OCI-LY1 (cell line): Measurements from ENCODE around the gene ENOSF1.

Source experiments
- H2AFZ ChIP-seq: fragments of 200-600 bp; sonication (generic), shearing (Covaris generic); 2 replicates; pipeline ENCODE4 v1.6.0; 2014; ENCODE audit warnings: antibody characterized with exemption, mild to moderate bottlenecking, low read length
- H3F3A ChIP-seq: fragments of 200-600 bp; sonication (generic), shearing (Covaris generic); 2 replicates; pipeline ENCODE4 v1.6.0; 2014; ENCODE audit warnings: mild to moderate bottlenecking, antibody characterized with exemption, low read length, moderate library complexity; ENCODE audit not compliant: insufficient read depth
- H3K27ac ChIP-seq: fragments of 200-600 bp; sonication (generic); 2 replicates; pipeline ENCODE4 v1.5.1; 2014; ENCODE audit warnings: low read length, mixed run types, mild to moderate bottlenecking, low read depth; ENCODE audit not compliant: poor library complexity, severe bottlenecking
- H3K27me3 ChIP-seq: fragments of 200-600 bp; sonication (generic); 2 replicates; pipeline ENCODE4 v1.6.0; 2014; ENCODE audit warnings: antibody characterized with exemption, mild to moderate bottlenecking, low read length, moderate library complexity; ENCODE audit not compliant: insufficient read depth
- H3K36me3 ChIP-seq: fragments of 200-600 bp; sonication (generic); 2 replicates; pipeline ENCODE4 v1.6.1; 2014; ENCODE audit warnings: mild to moderate bottlenecking, antibody characterized with exemption, low read length, moderate library complexity, mixed read lengths; ENCODE audit not compliant: insufficient read depth
- H3K4me1 ChIP-seq: fragments of 200-600 bp; sonication (generic); 2 replicates; pipeline ENCODE4 v1.5.1; 2014; ENCODE audit warnings: mild to moderate bottlenecking, low read length, moderate library complexity; ENCODE audit not compliant: insufficient read depth, severe bottlenecking
- H3K4me2 ChIP-seq: fragments of 200-600 bp; sonication (generic), shearing (Covaris generic); 2 replicates; pipeline ENCODE4 v1.6.1; 2014; ENCODE audit warnings: low read length
- H3K4me3 ChIP-seq: fragments of 200-600 bp; sonication (generic); 2 replicates; pipeline ENCODE4 v1.5.1; 2014; ENCODE audit warnings: low read length, low read depth, mild to moderate bottlenecking, mixed read lengths; ENCODE audit not compliant: poor library complexity, severe bottlenecking
- H3K79me2 ChIP-seq: fragments of 200-600 bp; shearing (Covaris generic); 2 replicates; pipeline ENCODE4 v1.6.1; 2016; ENCODE audit warnings: mixed run types, low read length, mixed read lengths; ENCODE audit not compliant: insufficient read depth
- H3K9ac ChIP-seq: fragments of 200-600 bp; sonication (generic), shearing (Covaris generic); 2 replicates; pipeline ENCODE4 v1.6.1; 2014; ENCODE audit warnings: mild to moderate bottlenecking, low read length, mixed read lengths
- H3K9me2 ChIP-seq: fragments of 200-600 bp; sonication (generic), shearing (Covaris generic); 2 replicates; pipeline ENCODE4 v1.6.1; 2014; ENCODE audit warnings: low read depth, mild to moderate bottlenecking, low read length, mixed read lengths
- H3K9me3 ChIP-seq: fragments of 200-600 bp; shearing (Covaris generic); 2 replicates; pipeline ENCODE4 v1.6.1; 2014; ENCODE audit warnings: low read length, mixed read lengths
- H4K20me1 ChIP-seq: fragments of 200-600 bp; sonication (generic), shearing (Covaris generic); 2 replicates; pipeline ENCODE4 v1.6.0; 2016; ENCODE audit warnings: mild to moderate bottlenecking, low read length; ENCODE audit not compliant: insufficient read depth
- CTCF ChIP-seq: fragments of 200-600 bp; sonication (generic), shearing (Covaris generic); IDR thresholded peaks from 2 replicates; pipeline ENCODE4 v1.5.1; 2017; ENCODE audit warnings: mild to moderate bottlenecking, antibody characterized with exemption, low read length, moderate library complexity, mixed read lengths
- EZH2 ChIP-seq: fragments of 200-600 bp; sonication (generic), shearing (Covaris generic); IDR thresholded peaks from 2 replicates; pipeline ENCODE4 v1.8.0; 2017; ENCODE audit warnings: borderline replicate concordance, mixed run types, mild to moderate bottlenecking, antibody characterized with exemption, low read length, moderate library complexity, mixed read lengths

ENOSF1 gene

GRCh38 chr18:709771-710170 is 2.7 kb downstream of the ENOSF1 start:
- Histone ChIP-seq H2AFZ (no peak overlapping the region), H3K27me3 (no peaks in the 10 kb centered on the region), H3K9ac (no peak overlapping the region), H3K9me3 (no peaks in the 10 kb centered on the region), H3K9me2 (no peaks in the 10 kb centered on the region), H4K20me1 (no peaks in the 10 kb centered on the region), H3K79me2 (no peaks in the 10 kb centered on the region), H3F3A (no peaks in the 10 kb centered on the region), H3K36me3 (no peaks in the 10 kb centered on the region), H3K4me1 (no peaks in the 10 kb centered on the region), H3K4me3 (no peak overlapping the region), H3K27ac (no peak overlapping the region), H3K4me2 (no peak overlapping the region)
- no peak for TF ChIP-seq EZH2

GRCh38 chr18:708096-708495 is 4.3 kb downstream of the ENOSF1 start:
- Histone ChIP-seq H2AFZ (no peak overlapping the region), H3K79me2 (no peaks in the 10 kb centered on the region), H3F3A (no peaks in the 10 kb centered on the region), H4K20me1 (no peaks in the 10 kb centered on the region), H3K27ac (no peak overlapping the region), H3K9me3 (no peaks in the 10 kb centered on the region), H3K9me2 (no peaks in the 10 kb centered on the region), H3K27me3 (no peaks in the 10 kb centered on the region), H3K4me2 (no peak overlapping the region), H3K36me3 (no peaks in the 10 kb centered on the region), H3K9ac (no peak overlapping the region), H3K4me1 (no peaks in the 10 kb centered on the region), H3K4me3 (no peak overlapping the region)
- TF ChIP-seq EZH2 (no peak), CTCF (no peak)

DNA sequence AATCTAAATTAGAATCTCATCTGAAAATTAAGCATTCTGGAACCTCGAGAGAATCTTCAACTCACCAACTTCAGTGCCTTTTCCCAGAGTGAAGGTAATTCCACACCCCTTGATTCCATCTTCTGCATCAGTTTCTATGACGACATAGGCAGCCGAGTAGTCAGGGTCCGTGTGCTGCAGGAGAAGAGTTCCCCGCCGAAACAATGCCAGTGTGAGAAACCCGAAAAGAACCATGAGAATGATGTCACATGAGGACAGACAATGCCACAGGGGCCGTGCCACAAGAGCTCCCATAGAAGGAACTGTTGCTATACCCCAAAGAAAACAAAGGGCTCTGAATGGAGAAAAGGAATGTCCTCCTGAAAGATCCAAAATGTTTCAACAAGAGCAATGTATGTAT is 6.0 kb downstream of the ENOSF1 start:
- Histone ChIP-seq H3K9ac (no peak overlapping the region), H3K4me2 (no peak overlapping the region), H2AFZ (no peak overlapping the region), H3K27ac (no peak overlapping the region), H3K27me3 (no peaks in the 10 kb centered on the region), H4K20me1 (no peaks in the 10 kb centered on the region), H3K9me2 (no peaks in the 10 kb centered on the region), H3K4me1 (no peaks in the 10 kb centered on the region), H3F3A (no peaks in the 10 kb centered on the region), H3K4me3 (no peak overlapping the region), H3K79me2 (no peaks in the 10 kb centered on the region), H3K36me3 (no peaks in the 10 kb centered on the region), H3K9me3 (no peaks in the 10 kb centered on the region)
- TF ChIP-seq CTCF = no peak
- TF ChIP-seq EZH2 = no peak

GRCh38 chr18:703213-703967 is 9.0 kb downstream of the ENOSF1 start:
- Histone ChIP-seq H3K9me3 (no peaks in the 10 kb centered on the region), H3K9ac (no peak overlapping the region), H3K4me2 (no peak overlapping the region), H3K4me3 (no peak overlapping the region), H3K27ac (no peak overlapping the region), H3K36me3 (no peaks in the 10 kb centered on the region), H3F3A (no peaks in the 10 kb centered on the region), H2AFZ (no peak overlapping the region), H3K79me2 (no peaks in the 10 kb centered on the region), H3K27me3 (no peaks in the 10 kb centered on the region), H3K4me1 (no peaks in the 10 kb centered on the region), H3K9me2 (no peaks in the 10 kb centered on the region), H4K20me1 (no peaks in the 10 kb centered on the region)
- TF ChIP-seq CTCF (no peak), EZH2 (no peak)
